DMS 273 (cell line): Measurements from ENCODE around the gene ATF7IP.
"Not testable (repeated sequence)": the region's sequence is repeated elsewhere in the genome, so short reads cannot be mapped to it uniquely, and the experiment has no call there.

Experiments used
- DNase-seq: peaks from one replicate; lab custom pipeline; 2025; ENCODE audit not compliant: unreplicated experiment; lab: John Stamatoyannopoulos, UW

The ATF7IP gene

GRCh38 chr12:14367040-14367661, 1.7 kb downstream of the ATF7IP start:
- DNase-seq: peak; percentile 46

- DNase-seq: no peak
These were observed 3.8 kb downstream of the ATF7IP start for GRCh38 chr12:14369311-14369710.

GRCh38 chr12:14373217-14373616, 7.7 kb downstream of the ATF7IP start:
- peak; percentile 38 for DNase-seq

- DNase-seq: no peak
These were observed 14.0 kb downstream of the ATF7IP start for GRCh38 chr12:14379508-14379907.

GRCh38 chr12:14384783-14385638, 19.5 kb downstream of the ATF7IP start:
- DNase-seq: peak; percentile 92

- DNase-seq: no peak
These were observed 21.9 kb downstream of the ATF7IP start for GRCh38 chr12:14387219-14387871.

GRCh38 chr12:14390449-14390848, 25.0 kb downstream of the ATF7IP start:
- DNase-seq: no peak

GRCh38 chr12:14390870-14391530, 25.5 kb downstream of the ATF7IP start:
- DNase-seq: peak; percentile 20

GRCh38 chr12:14393751-14394150, 28.3 kb downstream of the ATF7IP start:
- DNase-seq: peak; percentile 11

GRCh38 chr12:14394317-14395073, 29.0 kb downstream of the ATF7IP start:
- DNase-seq: peak; percentile 88

GRCh38 chr12:14395074-14395778, 29.7 kb downstream of the ATF7IP start:
- DNase-seq: peak; percentile 32

- DNase-seq: peak; percentile 27
These were observed 30.6 kb downstream of the ATF7IP start for GRCh38 chr12:14396071-14396470.

- DNase-seq: no peak
These were observed 34.4 kb downstream of the ATF7IP start for GRCh38 chr12:14399871-14400270.

- no peak for DNase-seq
These were observed 35.1 kb downstream of the ATF7IP start for GRCh38 chr12:14400599-14400998.

GRCh38 chr12:14401267-14401666, 35.8 kb downstream of the ATF7IP start:
- not testable (repeated sequence) for DNase-seq

- peak; percentile 39 for DNase-seq
These were observed 37.2 kb downstream of the ATF7IP start for GRCh38 chr12:14402697-14403096.

- DNase-seq: peak; percentile 31
These were observed 37.8 kb downstream of the ATF7IP start for GRCh38 chr12:14403293-14403692.

GRCh38 chr12:14403711-14404196, 38.3 kb downstream of the ATF7IP start:
- peak; percentile 89 for DNase-seq

- not testable (repeated sequence) for DNase-seq
These were observed 39.9 kb downstream of the ATF7IP start for GRCh38 chr12:14405407-14405806.

GRCh38 chr12:14408208-14408607, 42.7 kb downstream of the ATF7IP start:
- peak; percentile 55 for DNase-seq
